Activated CD4-positive, alpha-beta T cell treated with anti-CD3 and anti-CD28 coated beads, Interleukin-2, Interleukin-6, amounts not matched to agents 100 ng/mL and 50 ng/mL, durations not matched to agents 16 hours and 8 hours (primary cell): ENCODE measurements around the gene GRAMD2B.
"Not testable (repeated sequence)": the region's sequence is repeated elsewhere in the genome, so short reads cannot be mapped to it uniquely, and the experiment has no call there.

ENCODE experiments used
- DNase-seq: peaks from one replicate; pipeline ENCODE4 v3.0.0-alpha.2; 2020

GRAMD2B gene, protein sequence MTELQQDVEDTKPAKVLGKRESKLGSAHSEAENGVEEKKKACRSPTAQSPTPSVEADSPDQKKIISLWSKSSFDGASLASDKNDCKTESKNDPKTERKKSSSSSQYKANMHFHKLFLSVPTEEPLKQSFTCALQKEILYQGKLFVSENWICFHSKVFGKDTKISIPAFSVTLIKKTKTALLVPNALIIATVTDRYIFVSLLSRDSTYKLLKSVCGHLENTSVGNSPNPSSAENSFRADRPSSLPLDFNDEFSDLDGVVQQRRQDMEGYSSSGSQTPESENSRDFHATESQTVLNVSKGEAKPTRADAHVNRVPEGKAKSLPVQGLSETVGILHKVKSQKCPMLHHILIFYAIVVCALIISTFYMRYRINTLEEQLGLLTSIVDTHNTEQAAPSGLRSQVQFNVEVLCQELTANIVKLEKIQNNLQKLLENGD

DNA sequence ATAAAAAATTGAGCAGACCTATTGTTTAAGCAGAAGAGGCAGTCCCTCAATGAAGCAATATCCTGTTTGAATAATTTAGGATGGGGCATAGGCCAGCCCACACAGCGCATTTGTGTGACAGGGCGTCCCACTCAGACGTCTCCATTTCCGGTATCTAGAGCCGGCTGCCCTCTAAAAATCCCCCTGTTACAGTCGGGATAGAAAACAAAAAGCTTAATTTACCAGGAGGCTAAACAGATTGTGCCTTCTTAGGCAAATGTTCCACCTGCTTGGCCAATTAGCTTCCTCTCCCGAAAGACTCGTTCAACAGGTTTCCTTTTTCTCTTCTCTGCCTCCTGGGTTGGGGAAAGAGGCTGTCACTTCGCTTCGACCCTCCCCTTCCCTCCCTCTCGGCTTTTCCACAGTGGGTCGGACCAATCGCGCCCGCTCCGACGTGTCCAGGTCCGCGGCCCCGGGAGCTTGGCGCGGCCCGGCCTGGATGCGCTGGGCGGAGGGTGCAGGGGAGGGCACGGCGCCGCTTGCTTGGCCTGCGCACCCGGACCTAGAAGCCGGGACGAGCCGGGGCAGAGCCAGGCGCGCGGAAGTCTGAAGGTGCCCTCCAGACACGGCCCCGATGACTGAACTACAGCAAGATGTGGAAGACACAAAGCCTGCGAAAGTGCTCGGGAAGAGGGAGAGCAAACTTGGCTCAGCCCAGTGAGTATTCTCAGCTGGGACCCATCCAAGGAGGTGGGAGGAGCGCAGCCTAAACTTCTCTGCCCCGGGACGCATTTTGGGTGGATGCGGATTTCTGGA, at the start of gene GRAMD2B:
Gene GRAMD2B, plus strand, starts transcription at position 416 of the 795 bp plus-strand sequence. Its CDS starts 198 bp downstream, at position 614.
- peak; percentile 76 for DNase-seq

DNA sequence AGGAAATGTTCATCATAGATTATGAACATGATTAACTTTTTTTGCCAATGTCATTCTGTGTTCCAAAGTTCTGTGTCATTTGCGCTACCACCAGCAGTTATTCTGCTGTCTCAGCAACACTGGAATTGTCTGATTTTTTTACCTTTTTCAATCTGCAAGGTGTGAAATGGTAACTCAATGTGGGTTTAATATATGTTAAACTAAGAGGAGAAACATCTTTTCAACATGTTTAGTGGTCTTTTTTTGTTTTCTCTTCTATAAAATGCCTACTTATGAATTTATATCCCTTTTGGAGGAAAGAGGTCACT, 49.1 kb upstream of the GRAMD2B start:
- no peak for DNase-seq

DNA sequence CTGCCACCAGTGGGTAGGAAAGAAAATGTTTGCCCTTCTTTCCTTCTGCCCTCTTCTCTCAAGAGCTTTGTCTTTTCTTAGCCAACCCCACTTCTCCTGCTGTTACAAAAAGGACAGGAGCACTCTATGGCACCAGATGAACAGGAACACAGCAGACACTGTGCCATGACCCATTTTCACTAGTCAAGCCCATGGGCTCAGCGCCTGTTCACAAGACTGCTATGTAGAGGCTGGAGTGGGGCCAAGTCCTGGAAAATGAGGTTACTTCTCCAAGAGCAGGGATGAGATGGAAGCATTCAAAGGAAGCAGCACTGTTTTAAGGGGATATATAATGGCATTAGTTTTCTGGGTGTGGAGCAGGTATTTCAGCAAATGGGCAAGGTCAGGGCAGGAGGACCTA, 46.8 kb upstream of the GRAMD2B start:
- DNase-seq = no peak

DNA sequence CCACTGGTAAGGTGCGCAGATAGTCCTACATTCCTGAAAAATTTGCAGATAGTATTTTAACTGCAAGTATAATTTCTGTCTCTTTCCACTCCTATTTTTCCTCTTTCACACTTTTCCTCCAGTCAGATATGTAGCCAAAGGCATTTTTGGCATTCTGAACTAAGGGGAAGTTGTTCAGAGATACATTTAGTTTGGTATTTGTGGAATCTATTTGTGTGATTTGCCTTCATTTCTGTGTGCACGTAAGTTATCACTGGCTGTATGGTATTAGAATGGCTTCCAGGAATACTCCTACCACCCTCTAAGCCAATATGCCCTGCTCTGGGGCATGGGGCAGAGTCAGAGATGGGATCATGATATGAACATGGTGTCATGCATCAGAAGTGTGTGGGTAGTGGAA, 45.8 kb upstream of the GRAMD2B start:
- DNase-seq = no peak

DNA sequence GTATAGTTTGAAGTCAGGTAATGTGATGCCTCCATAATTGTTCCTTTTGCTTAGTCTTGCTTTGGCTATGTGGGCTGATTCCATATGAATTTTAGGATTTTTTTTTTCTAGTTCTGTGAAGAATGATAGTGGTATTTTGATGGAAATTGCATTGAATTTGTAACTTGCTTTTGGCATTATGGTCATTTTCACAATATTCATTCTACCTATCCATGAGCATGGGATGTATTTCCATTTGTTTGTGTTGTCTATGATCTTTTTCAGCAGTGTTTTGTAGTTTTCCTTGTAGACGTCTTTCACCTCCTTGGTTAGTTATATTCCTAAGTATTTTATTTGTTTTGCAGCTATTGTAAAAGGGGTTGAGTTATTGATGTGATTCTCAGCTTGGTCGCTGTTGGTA, 42.9 kb upstream of the GRAMD2B start:
- not testable (repeated sequence) for DNase-seq

DNA sequence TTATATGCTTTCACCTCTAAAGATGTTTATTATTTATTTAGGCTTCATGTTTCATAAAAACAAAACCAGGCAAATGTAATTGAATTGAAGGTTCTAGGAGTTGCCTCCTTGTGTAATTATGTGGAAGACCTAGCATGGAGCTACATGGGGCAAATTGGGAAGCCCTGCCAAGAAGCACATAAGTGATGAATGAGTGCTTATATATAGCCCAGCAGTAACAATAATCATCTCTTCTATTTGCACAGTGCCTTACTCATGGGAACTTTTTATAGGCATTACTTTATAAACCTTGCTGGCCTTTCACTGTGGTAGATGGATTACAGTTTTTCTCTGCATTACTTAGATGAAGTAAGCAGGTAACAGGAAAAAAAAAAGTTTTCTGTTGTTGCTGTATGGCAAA, 40.0 kb upstream of the GRAMD2B start:
- DNase-seq = no peak

DNA sequence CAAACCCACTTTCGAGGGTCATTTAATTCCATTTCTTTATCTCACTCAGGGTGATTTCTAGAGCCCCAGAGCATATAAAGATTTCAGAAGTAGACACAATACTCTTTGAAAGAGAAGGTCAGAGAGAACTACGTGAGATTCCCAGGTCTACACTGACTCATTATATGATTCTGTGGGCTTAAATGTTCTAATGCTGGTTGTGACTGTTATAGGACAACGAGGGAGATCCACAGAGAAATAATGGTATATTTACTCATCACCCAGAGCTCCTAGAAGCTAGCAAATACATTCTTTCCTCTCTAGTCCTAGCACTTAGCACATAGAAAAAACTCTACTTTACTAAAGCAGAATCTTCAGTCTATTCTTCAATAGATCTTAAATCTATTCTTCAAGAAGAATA, 39.4 kb upstream of the GRAMD2B start:
- no peak for DNase-seq

DNA sequence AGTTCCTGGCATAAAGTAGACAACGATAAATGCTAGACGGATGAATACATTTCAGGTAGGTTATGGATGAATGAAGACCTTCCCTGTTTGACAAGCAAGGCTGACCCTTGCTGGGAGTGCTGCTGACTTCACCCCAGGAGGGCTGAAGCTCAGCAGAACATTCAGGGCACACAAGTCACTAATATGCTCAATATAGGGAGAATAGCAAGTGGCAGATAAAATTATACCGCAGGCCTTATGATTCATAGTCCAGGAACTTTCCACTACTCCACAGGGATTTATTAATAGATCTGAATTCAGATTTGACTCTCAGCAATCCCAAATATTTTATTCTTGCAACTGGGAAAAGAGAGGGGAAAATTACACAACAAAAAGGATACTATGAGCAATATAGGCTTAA, 38.2 kb upstream of the GRAMD2B start:
- no peak for DNase-seq

DNA sequence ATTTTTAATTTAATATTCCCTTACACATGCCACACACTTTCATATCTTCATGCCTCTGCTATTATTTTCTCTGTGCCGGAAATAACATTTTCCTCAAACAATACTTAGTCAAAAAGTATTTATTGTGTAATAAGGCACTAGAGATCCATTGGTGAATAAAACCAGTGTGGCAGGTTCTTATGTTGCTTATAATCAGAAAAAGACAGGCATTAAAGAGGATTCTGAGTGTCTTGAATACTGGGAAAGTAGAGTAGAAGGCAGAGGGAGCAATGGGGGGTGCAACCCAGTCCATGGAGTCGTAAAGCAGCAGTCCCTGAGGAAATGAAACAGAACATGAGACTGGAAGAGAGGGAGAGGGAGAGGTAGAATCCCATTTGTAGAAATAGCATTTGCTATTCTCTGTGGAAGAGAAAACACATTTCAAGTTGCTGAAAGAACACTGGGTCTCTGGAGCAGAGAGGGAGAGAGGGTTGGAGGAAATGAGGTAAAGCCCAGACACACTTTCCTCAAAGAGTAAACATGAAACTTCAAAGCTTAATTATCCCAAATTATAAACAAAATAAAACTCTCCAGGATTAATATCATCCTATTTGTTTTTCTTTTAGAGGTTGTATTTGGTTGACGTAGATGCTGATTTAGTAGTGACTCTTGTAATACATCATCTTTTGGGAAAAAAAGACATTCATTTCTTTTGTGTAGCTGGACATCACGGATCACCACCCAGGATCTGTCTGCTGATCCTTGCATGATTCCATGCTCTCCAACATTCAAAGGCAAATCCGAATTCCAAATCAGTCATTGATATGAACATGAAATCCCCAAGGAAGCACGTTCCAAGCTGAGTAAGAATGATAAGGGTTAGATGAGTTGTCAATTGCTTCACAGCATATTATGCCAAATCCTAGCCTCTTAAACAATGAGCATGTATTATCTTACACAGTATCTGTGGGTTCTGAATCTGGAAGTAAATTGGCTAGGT, 37.4 kb upstream of the GRAMD2B start:
- DNase-seq = no peak

DNA sequence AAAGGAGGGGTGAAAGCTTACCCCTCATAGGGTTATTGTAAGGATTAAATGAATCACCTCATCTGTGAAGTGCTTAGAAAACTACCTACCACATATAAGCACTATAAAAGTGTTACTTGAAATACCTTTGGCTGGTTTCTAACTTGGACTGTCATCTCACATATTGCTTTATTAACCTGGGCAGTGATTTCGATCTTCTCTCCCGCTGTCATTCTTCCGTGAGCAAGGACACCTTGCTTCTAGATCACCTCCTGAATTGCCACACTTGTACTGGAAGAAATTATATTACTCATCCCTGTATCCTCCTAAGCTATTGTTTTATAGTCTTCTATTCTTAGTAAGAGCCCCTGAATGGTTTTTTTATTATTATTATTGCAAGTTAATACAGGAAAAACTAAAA, 34.0 kb upstream of the GRAMD2B start:
- no peak for DNase-seq

DNA sequence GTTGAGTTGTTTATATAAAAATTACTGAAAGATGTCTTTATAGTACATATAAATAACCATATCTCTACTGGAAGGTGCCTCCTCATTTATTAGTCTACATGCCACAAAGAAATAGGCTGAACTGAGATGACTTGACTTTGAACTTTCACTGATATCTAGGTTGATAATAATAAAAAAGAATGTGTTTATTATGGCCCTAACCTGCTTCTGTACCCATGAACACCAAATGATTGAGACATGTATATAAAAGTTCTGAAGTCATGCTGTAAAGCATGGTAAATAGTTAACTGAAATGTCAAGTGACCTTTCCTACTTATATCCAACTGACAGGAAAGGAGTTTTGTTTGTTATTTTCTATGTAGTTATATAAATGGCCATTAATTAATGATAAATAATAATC, 33.2 kb upstream of the GRAMD2B start:
- DNase-seq = no peak

DNA sequence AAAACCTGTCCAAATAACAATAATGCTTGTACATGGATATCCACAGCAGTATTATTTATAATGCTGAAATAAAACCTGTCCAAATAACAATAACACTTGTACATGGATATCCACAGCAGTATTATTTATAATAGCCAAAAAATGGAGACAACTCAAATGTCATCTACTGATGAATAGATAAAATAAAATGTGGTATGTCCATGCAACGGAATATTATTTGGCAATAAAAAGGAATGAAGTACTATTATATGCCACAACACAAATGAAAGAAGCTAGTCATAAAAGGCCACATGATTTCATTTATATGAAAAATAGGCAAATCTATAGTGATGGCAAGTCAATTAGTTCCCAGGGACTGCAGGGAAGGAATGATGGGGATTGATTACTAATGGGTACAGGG, 31.8 kb upstream of the GRAMD2B start:
- no peak for DNase-seq

DNA sequence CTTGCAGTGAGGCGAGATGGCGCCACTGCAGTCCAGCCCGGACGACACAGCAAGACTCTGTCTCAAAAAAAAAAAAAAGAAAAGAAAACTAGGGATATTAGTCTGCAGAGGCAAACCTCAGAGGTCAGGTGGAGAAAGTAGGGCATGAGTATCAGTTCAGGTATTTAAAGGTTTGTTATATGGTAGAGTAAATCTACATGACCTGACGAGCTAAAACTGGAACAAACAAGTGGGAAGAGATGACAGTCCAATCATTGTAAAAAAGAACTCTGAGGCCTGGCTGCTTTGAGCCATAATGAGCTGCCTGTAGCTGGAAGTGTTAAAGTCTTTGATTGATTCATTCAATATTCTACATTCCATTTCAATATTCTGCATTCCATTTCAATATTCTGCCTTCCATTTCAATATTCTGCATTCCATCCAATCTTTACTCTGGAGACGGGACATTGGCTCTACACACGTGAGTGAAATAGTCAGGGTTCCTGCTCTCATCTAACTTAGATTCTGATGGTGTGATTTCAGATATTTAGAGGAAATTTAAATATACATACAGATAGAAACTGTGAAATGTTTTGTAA, 28.9 kb upstream of the GRAMD2B start:
- no peak for DNase-seq

DNA sequence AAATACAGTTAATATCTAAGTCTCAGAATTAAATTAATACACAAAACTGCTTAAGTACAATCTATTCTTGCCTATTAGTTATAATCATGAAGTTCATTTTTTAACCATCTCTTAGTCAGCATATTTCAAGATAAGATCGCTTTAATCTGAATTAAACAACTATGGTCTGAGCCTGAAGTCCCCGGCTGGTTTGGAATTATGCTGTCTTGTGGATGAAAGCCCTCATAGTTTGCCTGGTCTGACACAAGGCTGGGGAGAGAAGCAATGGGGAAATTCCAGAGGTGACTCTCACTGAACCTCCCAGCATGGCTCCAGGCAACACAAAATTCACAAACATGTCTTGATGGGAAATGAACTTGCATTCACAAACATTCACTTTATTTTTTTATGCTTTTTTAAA, 28.0 kb upstream of the GRAMD2B start:
- no peak for DNase-seq

DNA sequence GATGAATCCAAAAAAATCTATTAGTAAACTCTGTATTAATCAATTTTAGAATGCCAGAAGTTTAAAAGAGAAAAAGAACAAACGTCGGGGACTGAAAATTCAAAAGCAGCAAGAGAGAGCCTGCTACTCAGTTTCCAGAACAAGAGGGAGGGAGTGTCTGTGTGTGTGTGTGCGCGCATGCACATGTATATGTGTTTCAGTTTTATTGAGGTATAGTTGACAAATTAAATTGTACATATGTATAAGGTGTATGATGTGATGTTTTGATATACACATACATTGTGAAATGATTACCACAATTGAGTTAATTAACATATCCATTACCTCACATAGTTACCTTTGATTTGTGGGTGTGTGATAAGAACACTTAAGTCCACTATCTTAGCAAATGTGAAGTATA, 27.6 kb upstream of the GRAMD2B start:
- DNase-seq = no peak

DNA sequence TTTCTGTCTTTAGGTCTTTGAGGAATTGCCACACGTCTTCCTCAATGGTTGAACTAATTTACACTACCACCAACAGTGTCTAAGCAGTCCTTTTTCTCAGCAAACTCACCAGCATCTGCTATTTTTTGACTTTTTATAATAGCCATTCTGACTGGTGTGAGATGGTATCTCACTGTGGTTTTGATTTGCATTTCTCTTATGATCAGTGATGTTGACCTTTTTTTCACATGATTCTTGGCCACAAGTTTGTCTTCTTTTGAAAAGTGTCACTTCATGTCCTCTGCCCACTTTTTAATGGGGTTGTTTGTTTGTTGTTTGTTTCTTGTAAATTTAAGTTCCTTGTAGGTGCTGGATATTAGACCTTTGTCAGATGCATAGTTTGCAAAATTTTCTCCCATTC, 26.5 kb upstream of the GRAMD2B start:
- DNase-seq = not testable (repeated sequence)

DNA sequence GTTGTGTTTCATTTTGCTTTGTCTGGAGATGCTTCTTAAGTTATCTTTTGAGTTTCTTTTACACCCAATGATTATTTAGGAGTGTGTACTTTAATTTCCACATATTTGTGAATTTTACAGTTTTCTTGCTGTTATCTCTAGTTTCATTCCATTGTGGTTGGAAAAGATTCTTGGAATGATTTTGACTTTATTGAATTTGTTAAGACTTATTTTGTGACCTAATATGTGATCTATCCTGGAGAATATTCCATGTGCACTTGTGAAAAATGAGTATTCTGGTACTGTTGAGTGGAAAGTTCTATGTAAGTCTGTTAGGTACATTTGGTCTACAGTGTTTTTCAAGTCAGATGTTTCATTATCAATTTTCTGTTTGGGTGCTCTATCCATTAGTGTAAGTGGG, 24.4 kb upstream of the GRAMD2B start:
- DNase-seq = no peak

DNA sequence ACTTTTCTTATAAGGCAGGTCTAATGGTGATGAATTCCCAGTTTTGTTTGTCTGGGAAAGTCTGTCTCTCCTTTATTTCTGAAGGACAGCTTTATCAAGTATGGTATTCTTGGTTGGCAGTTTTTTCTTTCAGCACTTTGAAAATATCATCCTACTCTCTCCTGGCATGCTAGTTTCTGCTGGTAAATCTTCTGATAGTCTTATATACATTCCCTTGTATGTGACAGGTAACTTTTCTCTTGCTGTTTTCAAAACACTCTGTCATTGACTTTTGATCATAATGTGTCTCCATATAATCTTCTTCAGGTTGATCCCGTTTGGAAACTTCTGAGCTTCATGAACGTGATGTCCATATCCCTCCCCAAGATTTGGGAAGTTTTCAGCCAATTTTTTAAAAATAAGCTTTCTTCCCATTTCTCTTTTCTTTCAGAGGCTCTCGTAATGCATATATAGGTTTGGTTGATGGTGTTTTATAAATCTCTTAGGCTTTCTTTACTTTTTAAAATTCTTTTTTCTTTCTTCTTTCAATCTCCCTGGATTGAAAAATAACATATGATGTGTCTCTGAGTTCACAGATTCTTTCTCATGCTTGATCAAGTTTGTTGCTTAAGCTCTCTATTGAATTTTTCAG, 22.5 kb upstream of the GRAMD2B start:
- DNase-seq = no peak

DNA sequence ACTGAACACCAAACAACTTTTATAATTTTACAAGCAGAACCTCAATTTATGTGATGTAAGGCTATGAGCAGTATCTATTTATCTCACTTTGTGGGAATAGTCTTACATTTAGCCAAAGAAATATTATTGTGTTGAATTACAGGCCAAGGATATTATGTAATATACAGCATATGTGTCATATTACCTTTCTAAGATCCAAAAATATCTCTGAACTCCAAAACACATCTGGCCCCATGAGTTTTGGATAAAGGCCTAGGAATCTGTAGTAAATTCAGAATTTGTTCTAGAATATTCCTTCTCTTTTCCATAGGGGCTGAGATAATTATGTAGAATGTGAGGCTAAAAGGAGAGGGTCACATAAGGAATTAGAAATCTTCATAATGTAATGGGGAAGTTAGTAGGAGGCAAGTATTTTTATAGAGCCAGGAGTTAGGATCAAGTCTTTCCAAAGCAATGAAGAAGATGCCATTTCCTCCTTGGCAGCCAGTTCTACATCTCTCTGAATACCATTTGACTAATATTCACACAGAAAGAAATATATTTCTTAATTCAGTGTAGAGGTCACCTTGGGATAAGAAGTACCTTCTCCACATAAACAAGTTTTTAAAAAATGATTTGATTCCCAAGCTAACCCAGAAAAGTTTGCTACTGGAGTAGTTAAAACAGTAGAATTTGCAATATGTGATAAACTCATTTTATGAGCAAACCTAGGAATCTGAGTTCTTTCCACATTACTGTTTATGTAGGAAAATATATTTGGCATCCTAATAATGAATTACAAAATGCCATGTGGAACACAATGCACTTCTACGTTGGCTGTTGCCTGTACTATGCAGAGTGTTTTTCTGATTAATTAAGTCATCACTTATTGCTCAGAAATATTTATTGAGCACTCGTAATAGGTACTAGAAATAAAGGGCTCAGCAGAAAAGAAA, 20.3 kb upstream of the GRAMD2B start:
- no peak for DNase-seq

DNA sequence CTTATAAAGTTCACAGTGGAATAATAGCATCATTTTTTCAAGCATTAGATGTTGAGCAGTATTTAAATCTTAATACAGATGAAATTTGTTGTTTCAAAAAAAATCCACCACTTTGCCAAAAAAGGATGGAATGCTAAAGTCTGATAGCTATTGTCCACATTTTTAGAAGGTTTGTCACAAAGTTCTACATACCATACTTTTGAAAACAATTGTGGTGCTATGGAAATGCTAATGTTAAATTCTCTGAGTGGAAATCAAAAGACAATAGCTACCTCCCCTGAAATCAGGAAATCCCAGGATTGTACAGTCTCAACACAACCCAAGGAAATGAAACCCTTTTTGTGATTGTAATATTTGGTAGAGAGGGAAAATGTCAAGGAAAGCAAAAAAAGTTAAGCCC, 19.3 kb upstream of the GRAMD2B start:
- no peak for DNase-seq

DNA sequence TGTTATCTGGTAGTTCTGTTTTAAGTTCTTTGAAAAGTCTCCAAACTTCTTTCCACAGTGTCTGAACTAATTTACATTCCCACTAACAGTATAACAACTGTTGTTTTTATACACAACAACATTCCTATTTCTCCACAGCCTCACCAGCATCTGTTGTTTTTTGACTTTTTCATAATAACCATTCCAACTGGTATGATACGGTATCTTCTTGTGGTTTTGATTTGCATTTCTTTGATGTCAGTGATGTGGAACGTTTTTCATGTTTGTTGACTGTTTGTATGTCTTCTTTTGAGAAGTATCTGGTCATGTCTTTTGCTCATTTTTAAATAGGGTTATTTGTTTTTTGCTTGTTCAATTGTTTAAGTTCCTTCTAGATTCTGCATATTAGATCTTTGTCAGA, 12.6 kb upstream of the GRAMD2B start:
- DNase-seq = no peak
